Body of pancreas (tissue), 4 donors: ENCODE results near the gene MALAT1.

ENCODE experiments used
- POLR2A ChIP-seq, 3 donors: fragments of 450-650 bp; IDR thresholded peaks; one replicate each; pipeline ENCODE4 v1.6.1; 2016; ENCODE audit warnings: antibody characterized with exemption in 3 of 3, mild to moderate bottlenecking in 2 of 3
- TF ChIP-seq, protein P1 (sequence below), 7 experiments: fragments of 450-650 bp in 4 of 7; fragments of 200-600 bp in 3 of 7; sonication (generic) in 3 of 7; IDR thresholded peaks; one replicate each; pipeline ENCODE4 v1.5.1; 2016 to 2019; ENCODE audit warnings: antibody characterized with exemption in 7 of 7

DNA sequence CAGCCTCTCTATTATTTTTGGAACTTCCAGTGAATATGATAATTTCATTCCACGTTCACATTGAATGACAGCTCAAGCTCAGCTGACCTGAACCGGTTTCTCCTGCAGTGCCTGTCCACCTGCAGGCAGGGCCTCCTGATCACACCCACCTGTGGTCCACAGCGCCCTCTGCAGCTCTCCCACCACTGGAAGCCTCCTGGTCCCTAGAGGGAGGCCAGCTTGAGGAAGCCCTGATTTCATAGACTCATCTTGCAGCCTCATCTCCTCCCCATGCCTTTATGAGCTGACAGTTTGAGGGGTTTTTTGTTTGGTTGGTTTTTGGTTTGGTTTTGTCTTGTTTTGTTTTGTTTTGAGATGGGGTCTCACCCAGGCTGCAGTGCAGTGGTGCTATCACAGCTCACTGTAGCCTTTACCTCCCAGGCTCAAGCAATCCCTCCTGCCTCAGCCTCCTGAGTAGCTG, 29.9 kb upstream of the MALAT1 start:
- no peak for TF ChIP-seq POLR2A (IDR thresholded peaks at IDR 0.05)
- TF ChIP-seq, protein P1, sequence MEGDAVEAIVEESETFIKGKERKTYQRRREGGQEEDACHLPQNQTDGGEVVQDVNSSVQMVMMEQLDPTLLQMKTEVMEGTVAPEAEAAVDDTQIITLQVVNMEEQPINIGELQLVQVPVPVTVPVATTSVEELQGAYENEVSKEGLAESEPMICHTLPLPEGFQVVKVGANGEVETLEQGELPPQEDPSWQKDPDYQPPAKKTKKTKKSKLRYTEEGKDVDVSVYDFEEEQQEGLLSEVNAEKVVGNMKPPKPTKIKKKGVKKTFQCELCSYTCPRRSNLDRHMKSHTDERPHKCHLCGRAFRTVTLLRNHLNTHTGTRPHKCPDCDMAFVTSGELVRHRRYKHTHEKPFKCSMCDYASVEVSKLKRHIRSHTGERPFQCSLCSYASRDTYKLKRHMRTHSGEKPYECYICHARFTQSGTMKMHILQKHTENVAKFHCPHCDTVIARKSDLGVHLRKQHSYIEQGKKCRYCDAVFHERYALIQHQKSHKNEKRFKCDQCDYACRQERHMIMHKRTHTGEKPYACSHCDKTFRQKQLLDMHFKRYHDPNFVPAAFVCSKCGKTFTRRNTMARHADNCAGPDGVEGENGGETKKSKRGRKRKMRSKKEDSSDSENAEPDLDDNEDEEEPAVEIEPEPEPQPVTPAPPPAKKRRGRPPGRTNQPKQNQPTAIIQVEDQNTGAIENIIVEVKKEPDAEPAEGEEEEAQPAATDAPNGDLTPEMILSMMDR (IDR thresholded peaks at IDR 0.05), result peak; percentile 63 to 98 (median 96)
